Measurements from ENCODE around the gene PIP5K1C. TPM values are rescaled to one million over a fixed set of nuclear protein-coding genes. Genes with fewer than 3 reads are reported as not detected.

PIP5K1C gene
- total and polyA plus RNA-seq, 10 of the 15 experiments (the other 5 are each of a cell fraction or from before 2014, with no cell fraction given), result 0.39 to 19.6 (median 5.3) TPM

DNA sequence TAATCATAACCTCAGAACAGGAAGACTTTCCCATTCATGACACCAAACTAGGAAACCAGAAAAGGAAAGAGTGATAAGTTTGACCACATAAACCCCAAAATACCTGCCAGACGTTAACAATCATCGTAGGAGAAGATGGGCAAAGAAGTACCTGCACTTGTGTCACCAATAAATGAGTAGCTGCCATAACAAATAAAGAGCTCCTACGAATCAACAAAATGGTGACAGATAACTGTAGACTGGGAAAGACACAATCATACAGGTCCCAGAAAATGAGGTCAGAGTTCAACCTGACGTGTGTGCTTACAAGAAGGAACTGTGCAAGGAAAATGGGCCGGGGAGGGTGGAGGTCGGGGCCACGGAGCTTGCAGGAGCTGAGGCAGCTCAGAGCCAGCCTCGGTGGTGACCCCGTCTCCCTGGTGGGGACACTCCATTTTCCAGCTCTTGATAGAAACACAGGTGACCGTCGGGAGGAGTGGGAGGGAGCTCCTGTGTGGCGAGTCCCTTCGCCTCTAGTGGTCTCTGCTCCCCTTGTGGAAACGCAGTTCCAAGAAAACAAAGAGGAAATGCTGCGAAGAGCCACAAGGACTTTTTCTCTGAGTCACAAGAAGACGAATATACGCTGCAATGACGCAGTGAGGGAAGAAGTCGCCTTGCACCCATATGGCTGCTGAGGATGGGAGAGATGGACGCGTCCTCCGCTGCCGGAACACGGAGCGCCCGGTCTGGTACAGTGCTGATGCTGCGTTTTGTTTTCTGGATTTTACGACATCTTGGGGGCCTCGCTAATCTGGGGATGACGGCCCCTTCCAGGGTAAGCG lies 9.5 kb downstream of the PIP5K1C start:
- Histone ChIP-seq H3K27me3 (replicated peaks in 1 of 2; ENCODE audit: control insufficient read depth in 2 of 2, insufficient read depth in 2 of 2, low read length in 1 of 2) (no peaks in the 10 kb centered on the region), H3K27ac (ENCODE audit: control insufficient read depth, insufficient read depth) (no peak overlapping the region), H3K4me2 (ENCODE audit: control insufficient read depth, insufficient read depth) (no peak overlapping the region), H3K9me3 (replicated peaks; ENCODE audit: control insufficient read depth, insufficient read depth, low read length) (no peaks in the 10 kb centered on the region; the same call in 2 of the 3 replicates), H4K20me1 (ENCODE audit: control insufficient read depth, insufficient read depth) (no peaks in the 10 kb centered on the region), H3K4me1 (ENCODE audit: control insufficient read depth, insufficient read depth, low read length) (peaks cover 14% of the 10 kb centered on the region), H2AFZ (ENCODE audit: control insufficient read depth, low read depth, low read length) (no peak overlapping the region), H3K9ac (ENCODE audit: control insufficient read depth, insufficient read depth, low read length) (no peak overlapping the region), H3K36me3 (ENCODE audit: control insufficient read depth in 2 of 2, insufficient read depth in 2 of 2, low read length in 1 of 2) (no peaks in the 10 kb centered on the region; a peak in 1 of 4 replicates), H3K4me3 (no peak overlapping the region), H3K79me2 (ENCODE audit: control insufficient read depth, insufficient read depth, low read length) (peaks cover 13% of the 10 kb centered on the region)
- ATAC-seq, result no peak
- ChIA-PET RAD21 (ENCODE audit: unreplicated experiment) (interaction anchor here (0.8 to 1.6 kb wide), 2 partner anchors 9 to 24 kb away, joined by 3 to 5 read pairs; partner anchors contain the start of gene PIP5K1C), SMC1A (ENCODE audit: uncharacterized antibody, unreplicated experiment) (interaction anchor here (1.8 kb wide), 1 partner anchor 9 kb away, joined by 5 read pairs; the partner anchor contains the start of gene PIP5K1C), POLR2A (no interaction called here), CTCF (interaction anchor here (0.9 to 1.3 kb wide), 3 partner anchors 9 to 19 kb away, joined by 3 to 8 read pairs (median 4); partner anchors contain the start of gene PIP5K1C)
- FAIRE-seq, result no peak
- BruUV-seq (replicated peaks), result no TSS peak
- 95% methylated on average over 31 of the region's 31 CpGs for WGBS (ENCODE audit: insufficient coverage, insufficient replicate concordance, low lambda C conversion rate, missing lambda C conversion rate)
- no peak for DNase-seq (ENCODE audit: low read depth, low spot score)
- in situ Hi-C loops (cut with MboI), result no loop called here
- TF ChIP-seq SMC3 (IDR thresholded peaks at IDR 0.05; ENCODE audit: borderline replicate concordance, low read length), result no peak
- TF ChIP-seq, protein P1, sequence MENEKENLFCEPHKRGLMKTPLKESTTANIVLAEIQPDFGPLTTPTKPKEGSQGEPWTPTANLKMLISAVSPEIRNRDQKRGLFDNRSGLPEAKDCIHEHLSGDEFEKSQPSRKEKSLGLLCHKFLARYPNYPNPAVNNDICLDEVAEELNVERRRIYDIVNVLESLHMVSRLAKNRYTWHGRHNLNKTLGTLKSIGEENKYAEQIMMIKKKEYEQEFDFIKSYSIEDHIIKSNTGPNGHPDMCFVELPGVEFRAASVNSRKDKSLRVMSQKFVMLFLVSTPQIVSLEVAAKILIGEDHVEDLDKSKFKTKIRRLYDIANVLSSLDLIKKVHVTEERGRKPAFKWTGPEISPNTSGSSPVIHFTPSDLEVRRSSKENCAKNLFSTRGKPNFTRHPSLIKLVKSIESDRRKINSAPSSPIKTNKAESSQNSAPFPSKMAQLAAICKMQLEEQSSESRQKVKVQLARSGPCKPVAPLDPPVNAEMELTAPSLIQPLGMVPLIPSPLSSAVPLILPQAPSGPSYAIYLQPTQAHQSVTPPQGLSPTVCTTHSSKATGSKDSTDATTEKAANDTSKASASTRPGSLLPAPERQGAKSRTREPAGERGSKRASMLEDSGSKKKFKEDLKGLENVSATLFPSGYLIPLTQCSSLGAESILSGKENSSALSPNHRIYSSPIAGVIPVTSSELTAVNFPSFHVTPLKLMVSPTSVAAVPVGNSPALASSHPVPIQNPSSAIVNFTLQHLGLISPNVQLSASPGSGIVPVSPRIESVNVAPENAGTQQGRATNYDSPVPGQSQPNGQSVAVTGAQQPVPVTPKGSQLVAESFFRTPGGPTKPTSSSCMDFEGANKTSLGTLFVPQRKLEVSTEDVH (IDR thresholded peaks at IDR 0.05; ENCODE audit: low read depth, partially characterized antibody), result no peak
- TF ChIP-seq MYC (IDR thresholded peaks at IDR 0.05; ENCODE audit: insufficient read depth, insufficient read length, insufficient replicate concordance, low read length, severe bottlenecking), result no peak
- TF ChIP-seq, protein P2, sequence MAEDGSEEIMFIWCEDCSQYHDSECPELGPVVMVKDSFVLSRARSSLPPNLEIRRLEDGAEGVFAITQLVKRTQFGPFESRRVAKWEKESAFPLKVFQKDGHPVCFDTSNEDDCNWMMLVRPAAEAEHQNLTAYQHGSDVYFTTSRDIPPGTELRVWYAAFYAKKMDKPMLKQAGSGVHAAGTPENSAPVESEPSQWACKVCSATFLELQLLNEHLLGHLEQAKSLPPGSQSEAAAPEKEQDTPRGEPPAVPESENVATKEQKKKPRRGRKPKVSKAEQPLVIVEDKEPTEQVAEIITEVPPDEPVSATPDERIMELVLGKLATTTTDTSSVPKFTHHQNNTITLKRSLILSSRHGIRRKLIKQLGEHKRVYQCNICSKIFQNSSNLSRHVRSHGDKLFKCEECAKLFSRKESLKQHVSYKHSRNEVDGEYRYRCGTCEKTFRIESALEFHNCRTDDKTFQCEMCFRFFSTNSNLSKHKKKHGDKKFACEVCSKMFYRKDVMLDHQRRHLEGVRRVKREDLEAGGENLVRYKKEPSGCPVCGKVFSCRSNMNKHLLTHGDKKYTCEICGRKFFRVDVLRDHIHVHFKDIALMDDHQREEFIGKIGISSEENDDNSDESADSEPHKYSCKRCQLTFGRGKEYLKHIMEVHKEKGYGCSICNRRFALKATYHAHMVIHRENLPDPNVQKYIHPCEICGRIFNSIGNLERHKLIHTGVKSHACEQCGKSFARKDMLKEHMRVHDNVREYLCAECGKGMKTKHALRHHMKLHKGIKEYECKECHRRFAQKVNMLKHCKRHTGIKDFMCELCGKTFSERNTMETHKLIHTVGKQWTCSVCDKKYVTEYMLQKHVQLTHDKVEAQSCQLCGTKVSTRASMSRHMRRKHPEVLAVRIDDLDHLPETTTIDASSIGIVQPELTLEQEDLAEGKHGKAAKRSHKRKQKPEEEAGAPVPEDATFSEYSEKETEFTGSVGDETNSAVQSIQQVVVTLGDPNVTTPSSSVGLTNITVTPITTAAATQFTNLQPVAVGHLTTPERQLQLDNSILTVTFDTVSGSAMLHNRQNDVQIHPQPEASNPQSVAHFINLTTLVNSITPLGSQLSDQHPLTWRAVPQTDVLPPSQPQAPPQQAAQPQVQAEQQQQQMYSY (CRISPR knock-in tag; IDR thresholded peaks at IDR 0.05), result no peak
- TF ChIP-seq, protein P3, sequence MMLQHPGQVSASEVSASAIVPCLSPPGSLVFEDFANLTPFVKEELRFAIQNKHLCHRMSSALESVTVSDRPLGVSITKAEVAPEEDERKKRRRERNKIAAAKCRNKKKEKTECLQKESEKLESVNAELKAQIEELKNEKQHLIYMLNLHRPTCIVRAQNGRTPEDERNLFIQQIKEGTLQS (IDR thresholded peaks at IDR 0.05; ENCODE audit: borderline replicate concordance, extremely low read depth, low read depth, low read length), result no peak
- no peak for TF ChIP-seq POU2F2 (IDR thresholded peaks at IDR 0.05; ENCODE audit: borderline replicate concordance, low read depth, low read length)
- no peak for TF ChIP-seq MEF2B (IDR thresholded peaks at IDR 0.05; ENCODE audit: partially characterized antibody, poor library complexity, severe bottlenecking)
- no peak for TF ChIP-seq RCOR1 (conservative IDR thresholded peaks at IDR 0.05; ENCODE audit: low read depth, low read length)
- TF ChIP-seq MTA3 (IDR thresholded peaks at IDR 0.05; ENCODE audit: borderline replicate concordance, low read length), result no peak
- no peak for TF ChIP-seq ZNF622 (IDR thresholded peaks at IDR 0.05)
- TF ChIP-seq HCFC1 (IDR thresholded peaks at IDR 0.05; ENCODE audit: low read length), result no peak
- TF ChIP-seq ATF7 (IDR thresholded peaks at IDR 0.05; ENCODE audit: low read depth), result no peak
- TF ChIP-seq HDGF (IDR thresholded peaks at IDR 0.05), result no peak
- intact Hi-C loops (cut with micrococcal nuclease; ENCODE audit: unreplicated experiment), result no loop called here
